HFF-Myc (cell line): Measurements from ENCODE around the gene TMEM132D.
A peak's percentile ranks its signal among the peaks of the same experiment; 100 is the strongest.

Experiments used
- DNase-seq: peaks from one replicate; pipeline ENCODE4 v3.0.0-alpha.2; 2011; ENCODE audit warnings: low read depth; ENCODE audit errors: extremely low read depth
- H3K4me3 ChIP-seq: replicated peaks from 2 replicates; pipeline ENCODE4 v1.5.1; 2011; ENCODE audit warnings: low read depth, mild to moderate bottlenecking, control low read depth, low read length
- CTCF ChIP-seq: IDR thresholded peaks from 2 replicates; pipeline ENCODE4 v1.5.1; 2012; ENCODE audit warnings: mild to moderate bottlenecking, low read depth, low read length, control low read depth; ENCODE audit errors: missing control alignments

Gene TMEM132D

GRCh38 chr12:129927316-129927900 lies 23.6 kb upstream of the TMEM132D start:
- no peak overlapping the region for H3K4me3 ChIP-seq
- no peak for DNase-seq
- no peak for TF ChIP-seq CTCF

GRCh38 chr12:129911428-129912049 lies 7.7 kb upstream of the TMEM132D start:
- DNase-seq: no peak
- peak; percentile 36 for TF ChIP-seq CTCF
- H3K4me3 ChIP-seq: no peak overlapping the region

DNA sequence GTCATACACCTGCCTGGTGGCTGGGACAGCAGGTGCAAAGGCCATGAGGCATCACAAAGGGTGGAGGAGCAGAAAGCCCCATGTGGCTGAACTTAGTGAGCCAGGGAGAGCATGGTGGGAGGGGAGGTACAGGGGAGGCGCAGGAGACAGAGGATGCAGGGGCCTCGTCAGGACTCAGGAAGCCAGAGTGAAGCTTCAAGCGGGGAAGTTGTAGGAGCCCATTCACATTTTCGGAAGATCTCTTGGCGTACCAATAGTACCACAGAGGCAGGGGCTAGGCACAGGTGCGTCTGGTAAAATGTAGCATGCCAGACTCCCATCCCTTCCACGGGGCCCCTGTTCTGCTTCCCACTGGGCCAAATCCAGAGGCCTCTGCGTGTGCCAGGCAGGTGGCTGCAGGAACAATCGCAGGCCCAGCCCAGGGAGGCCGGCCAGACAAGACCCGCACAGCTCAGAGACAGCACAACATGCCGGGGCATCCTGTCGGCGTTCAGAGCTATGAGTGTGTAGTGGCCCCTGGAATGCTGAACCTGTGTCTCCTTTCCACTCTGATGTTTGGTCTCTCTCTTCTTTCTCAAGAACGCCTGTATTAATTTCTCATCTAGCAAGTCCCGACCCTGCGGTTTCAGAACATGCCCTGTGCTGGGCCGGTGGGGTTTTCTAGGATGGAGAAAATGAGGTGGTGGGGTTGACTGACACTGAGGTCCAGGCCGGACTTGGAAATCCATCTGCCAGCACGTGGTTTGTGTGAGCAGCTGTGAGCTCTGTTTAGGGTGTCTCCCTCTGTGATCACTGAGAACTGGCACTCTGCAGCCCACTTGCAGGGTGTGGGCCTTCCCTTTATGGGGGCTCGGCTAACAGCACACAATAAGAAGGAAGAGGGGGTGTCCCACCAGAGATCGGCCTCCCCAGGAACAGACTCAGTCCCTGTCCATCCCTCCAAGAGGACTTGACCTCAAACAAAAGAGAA lies 5.5 kb upstream of the TMEM132D start:
- TF ChIP-seq CTCF: no peak

DNA sequence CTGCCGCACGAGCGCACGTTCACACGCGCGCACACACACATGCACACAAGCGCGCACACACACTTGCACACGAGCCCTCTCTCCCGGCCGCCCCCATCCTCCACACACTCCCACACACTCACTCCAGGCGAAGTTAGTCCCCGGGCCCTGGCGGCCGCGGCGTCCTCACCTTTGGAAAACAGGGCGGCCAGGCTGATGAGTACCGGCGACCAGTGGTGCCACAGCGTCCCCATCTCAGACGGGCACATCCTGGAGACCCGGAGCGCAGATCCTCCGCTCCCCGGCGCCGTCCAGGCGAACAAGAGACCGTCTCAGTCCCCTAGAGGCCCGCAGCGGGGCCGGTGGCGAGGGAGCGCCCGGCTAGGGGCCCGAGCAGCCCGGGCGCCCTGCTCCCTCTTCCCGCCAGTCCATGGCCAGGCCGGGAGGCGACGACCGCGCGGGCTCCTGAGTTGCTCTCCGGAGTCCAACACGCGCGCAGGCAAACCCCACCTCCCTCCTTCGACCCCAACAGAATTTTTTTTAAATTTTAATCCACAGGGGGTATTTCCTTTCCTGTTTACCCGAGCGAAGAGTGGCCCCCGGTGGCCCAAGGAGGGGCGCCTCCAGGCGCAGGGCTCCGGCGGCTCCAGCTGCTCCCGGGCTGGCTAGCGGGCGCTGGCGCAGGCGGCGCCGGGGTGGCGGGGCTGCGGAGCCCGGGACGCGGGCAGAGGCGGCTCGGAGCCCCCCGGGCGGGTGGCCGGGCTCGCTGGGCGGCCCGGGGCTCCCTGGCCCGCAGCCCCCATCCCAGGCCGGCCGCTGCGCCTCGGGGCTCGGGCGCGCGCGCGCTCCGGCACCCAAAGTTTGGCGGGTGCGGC lies 506 bp downstream of the TMEM132D start:
- TF ChIP-seq CTCF: no peak
- no peak overlapping the region for H3K4me3 ChIP-seq
- DNase-seq: no peak

More for the DNA sequence above, 5.5 kb upstream of the TMEM132D start:
- DNase-seq: no peak
- no peak overlapping the region for H3K4me3 ChIP-seq

DNA sequence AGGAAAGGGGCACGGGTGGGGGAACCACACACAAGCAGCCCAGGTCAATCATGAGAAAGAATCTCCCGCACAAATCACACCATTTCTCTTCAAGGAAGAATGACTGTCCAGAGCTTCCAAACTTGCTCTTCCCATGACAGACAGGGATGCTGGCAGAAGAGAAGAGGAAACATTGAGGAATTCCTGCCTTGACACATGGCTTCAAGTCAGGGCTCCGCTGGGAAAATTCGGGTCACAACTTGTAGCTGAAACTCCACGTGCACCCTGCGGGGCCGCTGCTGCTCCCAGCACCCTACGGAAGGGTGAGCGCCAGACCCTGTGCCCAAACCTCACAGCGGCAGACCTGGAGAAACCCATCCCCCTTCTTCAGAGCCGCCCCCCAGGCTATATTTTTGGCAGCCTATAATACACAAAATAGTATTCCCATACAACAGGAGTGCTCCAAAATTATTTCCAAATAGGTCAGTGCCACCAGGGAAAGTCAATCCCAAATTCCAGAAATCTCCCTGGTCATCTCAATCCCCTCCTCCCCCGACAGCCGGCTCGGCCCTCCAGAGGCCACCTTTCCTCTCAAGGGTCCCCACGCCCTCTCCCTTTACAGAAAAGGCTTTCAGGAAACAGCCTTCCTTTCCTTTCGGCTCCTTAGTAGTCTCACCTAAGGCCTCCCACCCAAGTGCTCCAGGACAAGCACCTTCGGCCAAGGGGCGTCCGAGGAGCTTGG lies 1.3 kb downstream of the TMEM132D start:
- TF ChIP-seq CTCF: no peak
- no peak overlapping the region for H3K4me3 ChIP-seq
- no peak for DNase-seq

DNA sequence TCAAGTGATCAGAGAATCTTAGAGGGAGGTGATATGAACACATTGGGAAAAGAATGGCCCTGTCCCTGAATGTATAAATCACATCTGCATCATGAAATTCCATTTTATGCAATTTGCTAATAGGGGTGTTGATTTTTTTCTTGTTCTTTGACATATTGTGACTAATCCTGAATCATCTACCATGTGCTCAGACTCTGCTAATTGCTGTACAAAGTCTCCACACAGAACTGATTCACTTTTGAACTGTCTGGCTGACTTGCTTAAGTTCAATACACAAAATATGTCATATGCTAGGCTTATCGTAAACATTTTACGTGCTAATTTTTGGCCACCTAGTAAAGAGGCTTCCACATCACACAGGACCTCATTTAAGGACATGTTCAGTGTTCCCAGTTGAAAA lies 2.6 kb downstream of the TMEM132D start:
- TF ChIP-seq CTCF: no peak
- no peak for DNase-seq
- H3K4me3 ChIP-seq: no peak overlapping the region
